ENCODE measurements around the gene TBX10.

GRCh38 chr11:67675058-67675747, 35.6 kb upstream of the TBX10 start:
- TF ChIP-seq GATA2 (IDR thresholded peaks at IDR 0.05; ENCODE audit: low read depth, low read length) (no peak), GATA3 (IDR thresholded peaks at IDR 0.05; ENCODE audit: low read depth, low read length) (no peak)
